Stimulated activated CD4-positive, alpha-beta T cell treated with anti-CD3 and anti-CD28 coated beads, Interleukin-12 subunit alpha, Interleukin-12 subunit beta, amount 100 ng/mL, for 24 hours (primary cell): ENCODE data around the gene FILIP1.

Experiments used
- DNase-seq, 2 experiments: peaks; one replicate each; pipeline ENCODE4 v3.0.0-alpha.2; 2020; ENCODE audit warnings: low read depth in 2 of 2

Gene FILIP1

GRCh38 chr6:75492386-75493153 lies 1.0 kb downstream of the FILIP1 start:
- DNase-seq, result no peak

DNA sequence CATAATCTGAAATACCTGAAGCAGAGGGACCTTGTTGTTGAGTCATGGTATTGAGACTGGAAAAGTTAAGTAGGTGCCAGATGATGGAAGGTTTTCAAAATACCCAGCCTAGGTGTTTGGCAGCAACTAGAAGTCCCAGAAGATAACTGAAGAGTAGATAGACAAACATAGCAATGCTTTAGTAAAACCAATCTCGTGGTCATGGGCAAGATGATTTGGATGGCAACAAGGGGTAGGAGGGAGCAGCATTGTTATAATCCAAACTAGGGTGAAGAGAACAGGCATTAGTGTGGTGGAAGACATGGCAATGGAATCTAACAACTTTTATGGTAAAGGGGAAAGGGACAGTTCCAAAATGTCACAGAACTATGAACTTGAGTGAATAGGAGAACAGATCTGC lies 2.3 kb downstream of the FILIP1 start:
- DNase-seq, result no peak

DNA sequence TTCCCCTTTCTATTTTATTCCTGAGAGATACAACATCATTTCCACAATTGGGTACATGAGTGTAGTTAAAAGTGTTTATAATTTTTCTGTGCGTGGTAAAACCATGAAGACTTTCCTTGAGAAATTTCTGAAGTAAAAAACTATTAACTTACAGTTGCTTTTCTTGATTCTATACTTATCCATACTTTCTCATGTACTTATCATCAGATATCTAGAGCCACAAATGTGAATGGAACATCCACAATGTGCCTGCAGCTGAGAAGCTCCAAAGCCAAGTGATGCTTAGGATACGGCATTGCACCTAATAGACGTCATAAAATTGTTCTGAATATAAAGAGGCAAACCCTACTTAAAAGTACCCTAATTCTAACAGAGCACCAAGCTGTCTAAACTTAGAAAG lies 2.9 kb downstream of the FILIP1 start:
- no peak for DNase-seq

GRCh38 chr6:75489025-75489424 lies 4.6 kb downstream of the FILIP1 start:
- DNase-seq, result no peak

GRCh38 chr6:75488033-75488432 lies 5.6 kb downstream of the FILIP1 start:
- no peak for DNase-seq

DNA sequence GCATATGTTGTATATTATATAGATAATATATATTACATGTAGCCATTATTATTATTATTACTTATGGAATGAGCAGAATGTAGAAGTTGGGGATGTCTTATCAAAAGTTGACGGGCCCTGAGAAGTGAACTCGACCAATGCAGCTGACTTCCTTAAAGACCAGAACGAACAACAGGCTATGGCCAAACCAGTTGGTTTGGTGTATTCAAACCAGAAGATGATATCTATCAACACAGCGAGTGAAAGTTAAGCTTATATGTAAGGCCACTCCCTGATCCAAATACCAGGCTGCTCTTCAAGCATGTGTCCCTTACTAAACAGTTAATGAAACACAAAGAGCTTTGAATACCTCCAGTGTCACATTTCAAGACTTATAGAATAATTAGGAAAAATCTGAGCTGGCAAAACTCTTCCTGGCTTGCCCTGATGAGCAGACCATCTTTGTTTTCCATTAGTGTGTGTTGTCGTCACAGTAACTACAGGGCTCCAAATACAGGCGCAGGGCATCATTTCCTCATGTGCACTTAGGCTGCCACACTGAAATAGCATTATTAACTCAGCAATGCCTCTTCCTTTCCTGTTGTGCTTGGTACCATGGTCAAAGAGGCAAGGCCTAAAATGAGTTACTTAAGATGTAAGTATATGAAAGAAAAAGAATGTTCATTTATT lies 6.6 kb downstream of the FILIP1 start:
- no peak for DNase-seq

GRCh38 chr6:75484535-75484934 lies 9.1 kb downstream of the FILIP1 start:
- DNase-seq, result no peak

- no peak for DNase-seq
Measured at GRCh38 chr6:75483136-75483952, 10.3 kb downstream of the FILIP1 start.

GRCh38 chr6:75481936-75482593 lies 11.5 kb downstream of the FILIP1 start:
- no peak for DNase-seq

GRCh38 chr6:75481394-75481793 lies 12.2 kb downstream of the FILIP1 start:
- DNase-seq, result no peak

DNA sequence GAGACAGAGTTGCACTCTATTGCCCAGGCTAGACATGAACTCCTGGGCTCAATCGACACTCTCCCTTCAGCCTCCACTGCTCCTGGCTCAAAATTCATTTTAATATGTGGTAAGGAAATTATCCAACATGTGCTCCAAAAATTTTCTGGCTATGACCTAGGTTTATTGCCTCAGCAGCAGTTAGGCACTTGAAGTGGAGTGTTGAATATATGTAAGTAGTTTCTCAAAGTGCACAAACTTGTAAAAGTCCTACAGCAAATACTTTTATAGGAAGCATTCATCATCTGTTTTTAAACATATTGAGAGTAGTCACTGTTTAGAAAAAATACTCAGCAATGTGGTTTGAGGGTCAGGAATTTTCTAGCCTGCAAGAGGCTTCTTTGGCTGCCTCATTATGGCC lies 13.2 kb downstream of the FILIP1 start:
- DNase-seq, result no peak

DNA sequence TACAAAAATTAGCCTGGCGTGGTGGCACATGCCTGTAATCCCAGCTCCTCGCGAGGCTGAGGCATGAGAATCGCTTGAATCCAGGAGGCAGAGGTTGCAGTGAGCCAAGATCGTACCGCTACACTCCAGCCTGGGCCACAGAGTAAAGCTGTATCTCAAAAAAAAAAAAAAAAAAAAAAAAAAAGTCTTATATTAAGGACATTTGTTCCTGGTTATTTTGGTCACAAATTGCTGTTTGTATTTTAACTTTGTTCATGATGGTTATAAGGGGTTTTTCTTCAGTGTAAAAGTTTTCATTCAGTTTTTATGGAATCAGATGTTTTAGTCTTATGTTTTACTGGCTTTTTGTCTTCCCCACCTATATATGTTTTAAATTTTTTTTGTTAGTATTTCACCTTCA lies 13.9 kb downstream of the FILIP1 start:
- DNase-seq, result no peak

DNA sequence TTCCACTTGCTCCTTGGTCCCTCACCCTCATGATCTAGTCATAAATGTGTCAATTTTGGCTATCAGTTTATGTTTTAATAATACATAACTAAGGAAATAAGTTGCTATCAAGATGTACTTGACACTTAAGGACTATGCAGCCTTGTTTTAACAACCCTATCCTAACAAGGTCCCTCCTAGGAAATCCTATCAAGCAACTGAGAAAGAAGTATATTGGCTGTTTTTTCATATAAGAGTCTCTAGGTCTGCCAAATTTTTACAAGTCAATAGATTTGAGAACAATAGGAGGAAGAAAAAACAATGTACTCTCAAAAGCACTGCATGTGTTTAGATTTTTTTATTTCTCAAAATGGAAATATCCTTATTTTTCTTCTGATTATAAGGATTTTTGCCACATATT lies 14.7 kb downstream of the FILIP1 start:
- no peak for DNase-seq

GRCh38 chr6:75472885-75473284 lies 20.7 kb downstream of the FILIP1 start:
- DNase-seq, result no peak

DNA sequence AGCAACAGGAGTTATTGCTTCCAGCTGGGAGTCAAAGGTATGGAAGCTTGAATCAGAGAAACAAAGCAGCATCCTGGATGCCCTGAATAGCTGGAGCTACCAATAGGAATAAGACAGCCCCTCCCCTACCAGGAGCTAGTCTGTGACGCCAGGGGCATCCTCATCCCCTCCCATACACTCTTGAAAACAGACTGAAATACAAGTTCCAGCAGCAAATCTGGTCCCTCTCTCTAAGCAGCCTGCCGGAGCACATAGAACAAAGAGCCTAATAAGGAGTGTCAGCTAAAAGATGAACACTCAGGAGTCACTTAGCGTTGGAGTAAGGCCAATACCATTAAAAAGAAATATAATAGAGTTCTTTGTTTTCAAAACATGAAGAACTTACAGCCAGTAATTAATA lies 25.6 kb downstream of the FILIP1 start:
- DNase-seq, result no peak

- DNase-seq, result no peak
Measured at GRCh38 chr6:75467284-75467683, 26.3 kb downstream of the FILIP1 start.

- DNase-seq, result no peak
Measured at GRCh38 chr6:75466636-75467035, 27.0 kb downstream of the FILIP1 start.

GRCh38 chr6:75463908-75464307 lies 29.7 kb downstream of the FILIP1 start:
- no peak for DNase-seq

DNA sequence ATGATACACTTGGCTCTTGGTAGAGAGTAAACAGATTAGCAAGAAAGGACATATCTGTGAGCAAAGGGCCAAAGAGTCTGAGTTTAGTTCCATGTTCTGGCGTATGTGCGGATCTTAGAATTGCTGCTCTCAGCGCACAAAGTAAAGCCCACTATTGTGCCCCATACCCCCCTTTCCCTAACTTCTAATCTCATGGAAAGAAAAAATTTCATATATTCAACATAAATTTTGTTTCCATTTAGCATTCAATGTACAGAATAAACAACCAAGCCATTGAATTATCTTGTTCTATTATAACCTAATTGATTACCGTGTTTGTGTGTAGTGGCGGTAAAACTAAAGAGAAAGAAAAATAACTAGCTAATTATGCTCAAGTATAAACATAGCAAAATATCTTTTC lies 30.5 kb downstream of the FILIP1 start:
- no peak for DNase-seq

- DNase-seq, result no peak
Measured at GRCh38 chr6:75460681-75461080, 32.9 kb downstream of the FILIP1 start.

DNA sequence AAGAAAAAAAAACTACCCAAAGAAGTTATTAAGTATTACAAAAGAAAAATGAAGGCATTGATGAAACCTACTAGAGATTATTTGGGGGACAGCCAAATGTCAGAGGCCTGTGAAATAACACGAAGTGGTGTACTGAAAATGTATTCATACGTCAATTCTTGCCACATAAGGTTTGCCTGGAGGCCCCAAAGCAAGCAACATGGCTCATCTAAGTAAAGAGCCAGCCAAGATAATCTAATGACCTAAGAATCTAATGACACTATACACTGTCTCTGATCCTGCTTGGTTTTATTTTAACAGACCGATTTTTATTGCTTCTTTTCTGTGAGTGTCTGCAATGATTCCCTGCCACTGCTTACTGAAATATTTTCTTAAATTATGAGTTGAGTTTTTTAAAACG lies 34.7 kb downstream of the FILIP1 start:
- DNase-seq, result no peak

- no peak for DNase-seq
Measured at GRCh38 chr6:75450903-75451302, 42.7 kb downstream of the FILIP1 start.
